GM19467 (cell line): ENCODE measurements around the gene XYLT1.

ENCODE experiments used
- ATAC-seq: cut with Tn5 transposase; IDR thresholded peaks from one replicate; pipeline ENCODE4 v1.9.1; 2021; ENCODE audit warnings: mild to moderate bottlenecking, moderate library complexity; ENCODE audit not compliant: unreplicated experiment

XYLT1 gene

GRCh38 chr16:17295948-17296347 is 174.8 kb downstream of the XYLT1 start:
- no peak for ATAC-seq

- ATAC-seq = no peak
Measured at GRCh38 chr16:17294856-17295255, 175.9 kb downstream of the XYLT1 start.

- ATAC-seq = no peak
Measured at GRCh38 chr16:17293813-17294558, 176.8 kb downstream of the XYLT1 start.

DNA sequence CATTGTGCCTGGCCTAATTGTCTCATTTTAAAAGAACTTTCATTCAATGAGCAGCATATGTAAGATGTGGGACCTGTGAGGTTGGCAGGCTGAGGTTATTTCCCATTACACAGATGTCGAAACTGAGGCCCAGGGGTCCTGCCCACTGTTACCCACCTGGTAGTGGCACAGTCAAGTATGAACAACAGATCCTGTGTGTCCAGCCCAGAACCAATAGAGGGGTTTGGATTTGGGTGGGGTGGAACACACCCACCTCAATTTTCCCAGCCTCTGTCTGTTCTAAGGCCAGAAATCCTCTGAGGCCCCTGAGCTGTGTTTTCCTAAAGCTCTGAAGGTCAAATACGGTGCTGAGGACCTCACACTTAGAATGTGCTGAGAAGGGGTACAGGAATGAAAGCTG is 179.5 kb downstream of the XYLT1 start:
- no peak for ATAC-seq

GRCh38 chr16:17289674-17290635 is 180.8 kb downstream of the XYLT1 start:
- no peak for ATAC-seq

DNA sequence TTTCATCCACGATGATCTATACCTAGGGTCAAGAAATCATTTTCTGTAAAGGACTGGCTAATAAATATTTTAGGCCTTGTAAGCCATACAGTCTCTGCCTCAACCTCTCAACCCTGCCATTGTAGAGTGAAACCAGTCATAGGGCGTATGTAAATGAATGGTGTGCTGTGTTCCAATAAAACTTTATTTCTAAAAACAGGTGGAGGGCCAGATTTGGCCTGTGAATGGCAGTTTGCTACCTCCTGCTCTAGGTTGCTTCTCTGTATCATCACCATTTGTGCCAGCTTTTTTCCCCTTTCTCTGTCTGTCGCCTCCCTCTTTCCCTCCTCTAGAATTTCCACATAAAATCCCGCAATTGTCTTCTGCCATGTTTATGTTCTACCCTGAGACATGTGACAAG is 181.7 kb downstream of the XYLT1 start:
- ATAC-seq = no peak

DNA sequence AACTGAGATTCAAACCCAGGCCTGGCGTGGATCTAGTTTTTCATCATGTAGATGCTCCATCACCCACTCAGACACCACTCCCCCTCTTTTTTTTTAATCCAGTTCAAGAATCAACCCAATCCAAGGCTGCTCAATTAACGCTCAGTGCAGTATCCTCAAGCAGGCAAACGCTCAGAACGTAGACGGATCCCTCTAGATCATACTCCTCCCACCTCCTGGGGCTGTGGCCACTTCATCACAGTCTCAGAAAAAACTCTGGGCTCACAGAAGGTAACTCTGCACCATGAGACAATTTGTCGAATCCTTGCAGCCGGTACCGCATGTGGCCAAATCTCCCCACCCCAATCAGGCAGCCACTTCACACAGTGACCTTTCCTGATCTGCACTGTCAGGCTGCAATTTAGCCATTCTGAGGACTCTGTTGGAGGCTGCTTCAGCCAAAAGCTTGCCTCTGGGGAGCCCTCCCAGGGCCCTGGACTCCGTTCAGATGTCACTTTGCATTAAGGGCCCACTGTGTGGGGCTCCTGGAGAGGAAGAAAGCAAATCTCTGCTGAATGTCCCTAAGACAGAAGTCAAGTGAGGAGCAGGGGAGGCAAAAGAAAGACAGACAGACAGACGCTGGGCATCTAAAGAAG is 183.5 kb downstream of the XYLT1 start:
- ATAC-seq = no peak

DNA sequence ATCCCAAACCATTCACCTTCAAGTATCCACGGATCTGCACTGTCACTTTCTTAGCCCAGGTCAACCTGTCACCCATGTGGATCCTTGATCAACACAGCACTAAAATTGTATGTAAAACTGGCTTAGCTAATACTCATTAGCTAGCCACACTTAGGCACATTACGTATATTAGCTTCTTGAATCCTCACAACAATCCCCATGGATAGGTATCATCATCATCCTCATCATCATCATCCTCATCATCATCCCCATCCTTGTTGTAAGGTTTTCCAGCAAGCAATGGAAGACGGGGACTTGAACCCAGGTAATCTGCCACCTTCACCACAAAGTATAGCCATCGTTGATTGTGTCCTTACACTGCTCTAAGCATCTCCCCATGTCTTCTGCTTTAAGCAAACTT is 184.3 kb downstream of the XYLT1 start:
- ATAC-seq = no peak

GRCh38 chr16:17283016-17283415 is 187.7 kb downstream of the XYLT1 start:
- ATAC-seq = no peak

DNA sequence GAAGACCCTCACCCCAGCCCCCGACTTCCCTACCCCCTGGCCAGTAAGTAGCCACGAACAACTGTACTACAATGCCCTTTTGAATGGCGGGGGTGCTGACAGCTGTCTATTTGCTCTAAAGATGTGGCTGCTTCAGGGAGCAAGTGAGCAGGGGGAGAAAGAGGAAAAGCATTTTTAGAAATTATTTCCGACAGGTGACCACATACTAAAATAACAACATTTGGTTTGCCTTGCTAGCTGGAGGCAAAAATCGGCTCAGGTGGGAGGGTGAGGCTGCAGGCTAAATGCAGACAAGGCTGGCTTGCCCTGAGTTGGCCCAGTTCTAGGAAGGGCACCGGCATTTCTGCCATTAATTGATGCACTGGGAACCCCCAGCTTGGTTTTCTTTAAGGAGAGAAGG is 188.5 kb downstream of the XYLT1 start:
- no peak for ATAC-seq

DNA sequence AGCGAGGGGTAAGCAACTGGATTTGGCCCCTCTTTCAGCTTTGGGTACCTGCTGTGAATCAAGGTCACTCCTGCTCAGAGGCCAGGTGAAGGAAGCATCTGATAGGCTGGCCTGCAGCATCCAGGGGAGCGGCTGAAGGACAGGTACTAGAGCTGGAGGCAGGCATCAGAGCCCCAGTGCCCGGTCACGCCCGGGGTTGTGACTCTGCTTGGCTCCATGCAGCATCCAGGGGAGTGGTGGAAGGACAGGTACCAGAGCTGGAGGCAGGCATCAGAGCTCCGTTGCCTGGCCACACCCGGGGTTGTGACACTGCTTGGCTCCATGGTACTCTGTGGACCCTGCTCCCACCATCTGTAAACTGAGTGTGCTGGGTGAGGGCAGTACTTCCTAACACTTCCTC is 189.7 kb downstream of the XYLT1 start:
- ATAC-seq = no peak

GRCh38 chr16:17278988-17279387 is 191.8 kb downstream of the XYLT1 start:
- no peak for ATAC-seq

DNA sequence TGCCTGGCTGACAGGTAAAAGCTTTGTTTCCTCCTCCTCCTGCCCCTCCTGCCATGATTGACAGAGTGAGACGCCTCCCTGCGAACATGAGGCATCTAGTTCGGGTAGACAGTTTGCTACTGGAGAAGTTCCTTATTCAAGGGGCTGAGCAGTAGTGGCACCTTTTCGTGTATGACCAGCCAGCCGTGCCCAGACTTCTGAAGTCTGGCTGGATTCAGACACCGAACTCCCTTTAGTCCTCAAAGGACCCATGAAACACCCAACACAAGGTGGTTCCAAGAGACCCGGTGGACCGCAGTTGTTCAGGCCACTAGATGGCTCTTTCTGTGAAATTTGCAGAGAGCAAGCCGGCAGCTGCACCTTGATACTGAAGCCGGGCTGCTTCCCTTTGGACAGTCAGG is 192.8 kb downstream of the XYLT1 start:
- no peak for ATAC-seq

DNA sequence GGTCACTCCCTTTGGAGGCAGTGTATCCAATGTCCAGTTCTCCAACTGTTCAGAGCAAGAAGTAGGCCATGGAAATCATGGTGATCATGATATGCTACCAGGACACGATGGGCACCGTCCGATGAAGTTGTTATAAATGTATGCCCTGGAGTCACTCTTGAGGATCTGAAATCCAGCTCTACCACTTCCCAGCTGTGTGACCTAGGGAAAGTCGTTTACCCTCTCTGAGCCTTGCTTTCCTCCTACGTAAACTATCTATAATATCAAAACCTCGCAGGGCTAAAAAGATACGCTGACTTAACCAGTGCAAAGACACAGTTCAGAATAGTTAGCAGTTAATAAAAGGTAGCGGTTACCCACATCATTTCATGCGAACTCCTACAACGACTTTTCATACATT is 194.2 kb downstream of the XYLT1 start:
- no peak for ATAC-seq

DNA sequence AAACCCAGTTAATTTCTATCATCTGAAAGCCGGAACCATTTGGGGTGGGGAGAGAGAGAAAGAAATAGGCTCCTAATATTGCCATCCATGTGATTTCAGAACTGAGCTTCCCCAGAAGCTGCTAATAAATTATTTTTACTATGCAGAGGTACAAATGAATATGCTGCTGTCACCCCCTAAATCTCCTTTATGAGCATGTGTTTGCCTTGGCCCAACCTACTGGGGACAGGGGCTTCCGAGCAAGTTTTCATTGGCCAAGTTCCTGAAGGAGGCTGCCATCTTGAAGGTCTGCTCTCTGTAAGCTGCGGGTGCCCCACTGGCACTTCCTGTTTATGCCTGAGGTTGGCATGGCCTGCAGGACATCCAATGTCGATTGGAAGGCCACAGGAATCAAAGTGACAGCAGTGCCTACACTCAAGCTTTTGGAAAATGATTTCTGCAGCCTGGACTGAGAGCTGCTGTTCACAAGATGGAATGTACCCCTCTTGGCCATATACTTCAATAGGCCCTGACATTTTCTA is 194.7 kb downstream of the XYLT1 start:
- no peak for ATAC-seq

GRCh38 chr16:17275076-17276009 is 195.4 kb downstream of the XYLT1 start:
- ATAC-seq = no peak

DNA sequence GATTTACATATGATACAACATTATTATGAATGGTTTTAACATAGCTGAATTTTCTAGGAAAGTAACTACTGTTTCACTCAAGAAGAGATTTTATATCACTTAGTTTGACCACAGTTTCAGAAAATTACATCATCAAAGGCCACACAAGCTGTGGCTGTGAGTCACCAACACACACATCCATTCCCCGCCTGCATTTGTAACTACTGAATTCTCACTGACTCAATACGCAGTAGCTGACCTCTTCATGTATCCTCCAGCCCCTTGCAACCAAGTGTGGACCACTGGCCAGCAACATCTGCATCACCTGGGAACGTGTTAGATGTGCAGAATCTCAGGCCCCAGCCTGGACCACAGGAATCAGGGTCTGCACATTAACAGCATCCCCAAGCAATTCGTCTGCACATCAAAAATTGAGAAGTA is 197.6 kb downstream of the XYLT1 start:
- ATAC-seq = no peak

DNA sequence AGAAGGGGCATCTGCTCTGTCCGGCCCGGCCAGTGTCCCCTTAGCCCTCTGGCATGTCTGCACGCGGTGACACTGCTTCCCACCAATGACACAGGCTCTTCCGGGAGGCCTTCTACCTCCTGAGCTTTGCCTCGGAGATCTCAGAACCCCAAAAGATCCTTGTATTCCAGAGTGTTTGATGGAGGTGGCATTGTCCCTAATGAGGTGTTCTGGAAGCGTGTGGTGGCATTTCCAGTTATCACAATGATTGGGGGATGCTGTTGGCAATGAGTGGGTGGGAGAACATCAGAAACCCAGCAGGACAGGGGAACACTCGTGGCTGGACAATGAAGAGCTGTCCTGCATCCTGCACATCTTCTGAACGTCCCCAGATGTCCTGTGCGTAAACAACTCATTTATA is 198.0 kb downstream of the XYLT1 start:
- no peak for ATAC-seq

GRCh38 chr16:17271687-17272086 is 199.1 kb downstream of the XYLT1 start:
- ATAC-seq = no peak

DNA sequence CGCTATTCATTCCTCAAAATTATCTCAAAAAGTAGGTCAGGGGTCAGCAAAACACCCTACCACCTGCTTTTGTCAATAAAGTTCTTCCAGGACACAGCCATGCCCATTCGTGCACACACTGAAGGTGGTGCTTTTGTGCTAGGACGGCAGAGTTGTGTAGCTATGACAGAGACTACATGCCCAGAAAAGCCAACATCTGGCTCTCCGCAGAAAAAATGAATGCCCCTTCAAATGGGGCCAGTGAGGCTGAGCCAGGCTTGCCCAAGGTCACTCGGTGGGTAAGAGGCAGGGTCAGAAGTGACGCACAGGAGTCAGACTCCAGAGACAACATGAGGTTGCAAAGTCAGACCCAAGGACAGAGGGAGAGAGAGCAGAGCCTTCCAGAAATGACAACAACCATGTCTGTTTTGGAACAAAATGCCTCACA is 200.1 kb downstream of the XYLT1 start:
- ATAC-seq = no peak
